ENCODE results near the gene NELFB. TPM values are rescaled to one million over a fixed set of nuclear protein-coding genes. Genes with fewer than 3 reads are reported as not detected.

The NELFB gene
- total RNA-seq, 2 experiments from 2014 or later, result 62.6 to 74.8 TPM

DNA sequence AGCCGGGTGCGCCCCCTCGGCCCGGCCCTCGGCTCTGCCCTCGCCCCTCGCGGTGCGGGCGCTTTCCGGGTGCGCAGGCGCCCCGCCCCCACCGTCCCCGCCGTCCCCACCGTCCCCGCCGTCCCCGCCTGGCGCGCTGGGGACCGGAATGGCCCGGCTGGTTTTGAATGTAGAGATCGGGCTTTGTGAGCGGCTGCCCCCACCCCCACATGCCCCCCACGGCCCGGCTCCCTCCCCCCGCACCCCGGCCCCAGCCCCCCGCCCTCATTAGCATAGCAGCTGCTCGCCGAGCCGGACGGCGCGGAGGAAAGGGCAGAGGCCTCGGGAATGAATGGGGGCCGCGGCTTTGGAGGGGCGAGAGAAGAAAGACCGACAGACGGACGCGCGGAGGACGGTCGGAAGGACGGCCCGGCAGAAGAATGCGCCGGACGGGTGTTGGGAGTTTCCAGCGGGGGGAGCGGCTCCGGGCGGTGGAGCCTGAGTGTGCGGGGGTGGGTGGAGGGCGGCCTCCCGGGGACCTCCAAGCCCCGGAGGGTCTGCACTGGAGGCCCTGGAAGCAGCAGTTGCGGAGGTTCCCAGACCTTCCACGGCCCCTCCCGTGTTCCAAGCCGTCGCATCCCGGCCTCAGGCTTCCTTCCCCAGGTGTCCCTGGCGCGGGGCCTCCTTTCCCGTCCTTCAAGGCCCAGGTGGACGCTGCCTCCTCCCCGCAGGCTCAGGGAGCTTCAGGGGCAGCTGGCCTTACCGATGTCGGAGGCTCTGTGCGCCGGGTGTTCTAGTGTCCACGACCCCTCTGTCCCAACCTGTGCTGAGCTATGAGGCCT, 40.9 kb downstream of the NELFB start:
- no peak overlapping the region for H3K27ac ChIP-seq (ENCODE audit: low read depth, low read length, poor library complexity, severe bottlenecking)
- no peaks in the 10 kb centered on the region for H3K36me3 ChIP-seq (ENCODE audit: insufficient read depth, low read length)
- H3K4me1 ChIP-seq (ENCODE audit: insufficient read depth, low read length, poor library complexity, severe bottlenecking), result peaks cover 38% of the 10 kb centered on the region
- DNase-seq (ENCODE audit: low spot score), result no peak
- BruUV-seq (replicated peaks), result no TSS peak
- H3K9me3 ChIP-seq (ENCODE audit: low read length), result no peaks in the 10 kb centered on the region; the same call in 1 of the 2 replicates
- peak overlapping the region; percentile 46; the same call in 1 of the 2 replicates for H3K4me2 ChIP-seq (ENCODE audit: low read length)
- no peaks in the 10 kb centered on the region for H3K9me2 ChIP-seq (ENCODE audit: insufficient read depth, low read length)
- H2AFZ ChIP-seq (ENCODE audit: low read length), result no peak overlapping the region
- H4K20me1 ChIP-seq (ENCODE audit: insufficient read depth, low read length), result no peaks in the 10 kb centered on the region
- TF ChIP-seq, protein P1, sequence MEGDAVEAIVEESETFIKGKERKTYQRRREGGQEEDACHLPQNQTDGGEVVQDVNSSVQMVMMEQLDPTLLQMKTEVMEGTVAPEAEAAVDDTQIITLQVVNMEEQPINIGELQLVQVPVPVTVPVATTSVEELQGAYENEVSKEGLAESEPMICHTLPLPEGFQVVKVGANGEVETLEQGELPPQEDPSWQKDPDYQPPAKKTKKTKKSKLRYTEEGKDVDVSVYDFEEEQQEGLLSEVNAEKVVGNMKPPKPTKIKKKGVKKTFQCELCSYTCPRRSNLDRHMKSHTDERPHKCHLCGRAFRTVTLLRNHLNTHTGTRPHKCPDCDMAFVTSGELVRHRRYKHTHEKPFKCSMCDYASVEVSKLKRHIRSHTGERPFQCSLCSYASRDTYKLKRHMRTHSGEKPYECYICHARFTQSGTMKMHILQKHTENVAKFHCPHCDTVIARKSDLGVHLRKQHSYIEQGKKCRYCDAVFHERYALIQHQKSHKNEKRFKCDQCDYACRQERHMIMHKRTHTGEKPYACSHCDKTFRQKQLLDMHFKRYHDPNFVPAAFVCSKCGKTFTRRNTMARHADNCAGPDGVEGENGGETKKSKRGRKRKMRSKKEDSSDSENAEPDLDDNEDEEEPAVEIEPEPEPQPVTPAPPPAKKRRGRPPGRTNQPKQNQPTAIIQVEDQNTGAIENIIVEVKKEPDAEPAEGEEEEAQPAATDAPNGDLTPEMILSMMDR (conservative IDR thresholded peaks at IDR 0.05; ENCODE audit: low read length), result no peak
- no peak for TF ChIP-seq EZH2phosphoT487 (IDR thresholded peaks at IDR 0.05; ENCODE audit: borderline replicate concordance, low read depth, low read length)
- H3K79me2 ChIP-seq (ENCODE audit: insufficient read depth, low read depth, low read length), result no peaks in the 10 kb centered on the region
- intact Hi-C loops (cut with micrococcal nuclease; ENCODE audit: unreplicated experiment), result no loop called here
- ChIA-PET POLR2A (no interaction called here), CTCF (ENCODE audit: unreplicated experiment) (no interaction called here)
- H3K4me3 ChIP-seq (ENCODE audit: low read depth, low read length, poor library complexity, severe bottlenecking), result peak overlapping the region; percentile 55

DNA sequence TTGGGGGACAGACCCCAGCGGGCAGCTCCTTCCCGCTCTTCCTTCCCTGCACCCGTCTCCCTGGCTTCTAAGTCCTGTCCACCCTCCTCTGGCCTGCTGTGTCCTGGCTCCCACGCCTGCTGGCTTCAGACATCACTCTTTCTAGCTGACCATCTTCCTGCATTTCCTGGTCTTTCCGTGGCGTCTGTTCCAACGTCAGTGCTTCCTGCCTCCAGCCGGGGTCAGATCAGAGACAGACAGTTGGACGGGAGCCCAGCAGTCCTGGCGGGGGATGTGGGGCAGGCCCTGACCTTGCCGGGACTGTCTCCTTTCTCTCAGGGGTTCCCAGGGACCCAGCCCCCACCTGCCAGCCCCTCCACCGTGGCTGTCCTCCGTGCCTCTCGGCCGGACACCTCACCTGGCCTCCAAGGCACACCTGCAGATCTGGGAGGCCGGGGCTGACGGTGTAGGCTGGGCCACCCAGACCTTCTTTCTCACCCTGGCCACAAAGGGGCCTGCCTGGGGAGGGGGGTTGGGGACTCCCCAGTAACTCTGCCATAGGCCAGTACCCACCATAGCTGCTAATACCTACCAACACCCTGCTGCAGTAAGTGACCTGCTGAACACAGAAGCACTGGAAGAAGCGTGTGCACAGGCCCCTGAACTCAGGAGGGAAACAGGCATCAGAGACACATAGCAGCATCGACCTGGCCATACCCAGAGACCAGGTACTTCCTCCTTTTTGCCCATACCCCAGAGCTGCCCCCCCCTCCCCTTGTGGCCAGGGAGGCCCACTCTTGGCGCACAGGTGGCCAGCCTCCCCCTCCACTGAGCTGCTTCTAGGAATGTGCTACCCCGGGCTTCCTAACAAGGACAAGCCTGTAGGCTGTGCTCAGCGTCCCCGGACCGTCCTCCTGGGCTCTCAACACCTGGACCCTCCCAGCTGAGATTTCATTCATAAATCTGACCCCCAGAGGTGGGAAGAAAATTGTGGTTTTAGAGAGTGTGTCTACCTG, 41.8 kb downstream of the NELFB start:
- POLR2A ChIA-PET, result no interaction called here
- H3K4me2 ChIP-seq (ENCODE audit: low read length), result no peak overlapping the region
- H2AFZ ChIP-seq (ENCODE audit: low read length), result no peak overlapping the region
- H4K20me1 ChIP-seq (ENCODE audit: insufficient read depth, low read length), result no peaks in the 10 kb centered on the region
- CTCF ChIA-PET (ENCODE audit: unreplicated experiment), result no interaction called here
- H3K4me1 ChIP-seq (ENCODE audit: insufficient read depth, low read length, poor library complexity, severe bottlenecking), result peaks cover 43% of the 10 kb centered on the region
- intact Hi-C loops (cut with micrococcal nuclease; ENCODE audit: unreplicated experiment), result no loop called here
- no peaks in the 10 kb centered on the region for H3K36me3 ChIP-seq (ENCODE audit: insufficient read depth, low read length)
- BruUV-seq (replicated peaks), result no TSS peak
- peak; percentile 27 for DNase-seq (ENCODE audit: low spot score)
- no peak for TF ChIP-seq EZH2phosphoT487 (IDR thresholded peaks at IDR 0.05; ENCODE audit: borderline replicate concordance, low read depth, low read length)
- TF ChIP-seq, protein P1 (conservative IDR thresholded peaks at IDR 0.05; ENCODE audit: low read length), result no peak
- H3K79me2 ChIP-seq (ENCODE audit: insufficient read depth, low read depth, low read length), result no peaks in the 10 kb centered on the region
- H3K9me2 ChIP-seq (ENCODE audit: insufficient read depth, low read length), result no peaks in the 10 kb centered on the region
- H3K27ac ChIP-seq (ENCODE audit: low read depth, low read length, poor library complexity, severe bottlenecking), result no peak overlapping the region
- H3K4me3 ChIP-seq (ENCODE audit: low read depth, low read length, poor library complexity, severe bottlenecking), result no peak overlapping the region
- H3K9me3 ChIP-seq (ENCODE audit: low read length), result no peaks in the 10 kb centered on the region; the same call in 1 of the 2 replicates
